Measurements from ENCODE around the gene RBMXL2. TPM values are rescaled to one million over a fixed set of nuclear protein-coding genes. Genes with fewer than 3 reads are reported as not detected.

The RBMXL2 gene
- total RNA-seq, 1 experiment from 2014 or later: 0.10 TPM

- intact Hi-C loops (cut with micrococcal nuclease; ENCODE audit: unreplicated experiment): no loop called here
- Histone ChIP-seq H3K27ac (ENCODE audit: low read length) (no peak overlapping the region), H3K36me3 (ENCODE audit: control insufficient read depth, insufficient read depth, low read length) (no peaks in the 10 kb centered on the region), H3K4me3 (ENCODE audit: low read depth in 2 of 2, low read length in 2 of 2) (no peak overlapping the region), H3K4me1 (ENCODE audit: control insufficient read depth, insufficient read depth, low read length) (no peaks in the 10 kb centered on the region), H3K27me3 (ENCODE audit: control insufficient read depth, insufficient read depth, low read length) (peaks cover 4% of the 10 kb centered on the region; the same call in 1 of the 2 replicates), H3K9me3 (ENCODE audit: control insufficient read depth, insufficient read depth, low read depth, low read length) (no peaks in the 10 kb centered on the region)
- TF ChIP-seq TCF7L2 (IDR thresholded peaks at IDR 0.05; ENCODE audit: low read depth, low read length): no peak
- TF ChIP-seq CTCF (IDR thresholded peaks at IDR 0.05): no peak
- no peak for DNase-seq (ENCODE audit: low read depth, low spot score)
- in situ Hi-C loops (cut with HindIII; ENCODE audit: low pct_unique_long_range_greater_than_20kb, low sequenced_read_pairs): no loop called here
- CTCF ChIA-PET: no interaction called here
- no TSS peak for BruUV-seq (replicated peaks)
- POLR2A ChIA-PET: no interaction called here
- no peak for ATAC-seq
These were observed 38.6 kb upstream of the RBMXL2 start for GRCh38 chr11:7050191-7050590.

GRCh38 chr11:7056828-7057513 is 31.8 kb upstream of the RBMXL2 start:
- DNase-seq (ENCODE audit: low read depth, low spot score): no peak
- Histone ChIP-seq H3K27ac (ENCODE audit: low read length) (no peak overlapping the region), H3K27me3 (ENCODE audit: control insufficient read depth, insufficient read depth, low read length) (no peaks in the 10 kb centered on the region; the same call in 1 of the 2 replicates), H3K36me3 (ENCODE audit: control insufficient read depth, insufficient read depth, low read length) (no peaks in the 10 kb centered on the region), H3K4me3 (ENCODE audit: low read depth in 2 of 2, low read length in 2 of 2) (no peak overlapping the region), H3K9me3 (ENCODE audit: control insufficient read depth, insufficient read depth, low read depth, low read length) (no peaks in the 10 kb centered on the region), H3K4me1 (ENCODE audit: control insufficient read depth, insufficient read depth, low read length) (no peaks in the 10 kb centered on the region)
- TF ChIP-seq POLR2AphosphoS5 (IDR thresholded peaks at IDR 0.05; ENCODE audit: low read depth, low read length) (no peak), TCF7L2 (IDR thresholded peaks at IDR 0.05; ENCODE audit: low read depth, low read length) (no peak), CTCF (IDR thresholded peaks at IDR 0.05) (no peak), SIN3A (IDR thresholded peaks at IDR 0.05; ENCODE audit: borderline replicate concordance, insufficient read depth, low read depth, low read length) (no peak), REST (IDR thresholded peaks at IDR 0.05; ENCODE audit: insufficient read depth in 1 of 2, low read depth in 2 of 2, low read length in 1 of 2) (no peak)
- ChIA-PET POLR2A (no interaction called here), CTCF (no interaction called here)
- intact Hi-C loops (cut with micrococcal nuclease; ENCODE audit: unreplicated experiment) (no loop called here), in situ Hi-C loops (cut with HindIII; ENCODE audit: low pct_unique_long_range_greater_than_20kb, low sequenced_read_pairs) (no loop called here)
- ATAC-seq: no peak
- no TSS peak for BruUV-seq (replicated peaks)
